Fibroblast of lung (primary cell): Measurements from ENCODE around the gene IHH. TPM values are rescaled to one million over a fixed set of nuclear protein-coding genes. Genes with fewer than 3 reads are reported as not detected.
A peak's percentile ranks its signal among the peaks of the same experiment; 100 is the strongest.

Source experiments
- DNase-seq, 2 donors: peaks; one replicate each; pipeline versions ENCODE4 v3.0.0 to v3.0.0-alpha.2; 2010; ENCODE audit warnings: low read depth in 2 of 2
- H2AFZ ChIP-seq: 2 replicates; pipeline ENCODE4 v1.5.1; 2012; ENCODE audit warnings: low read length, control low read depth, inconsistent platforms
- H3K27ac ChIP-seq: 2 replicates; pipeline ENCODE4 v1.5.1; 2011; ENCODE audit warnings: low read length, control low read depth; ENCODE audit not compliant: insufficient read depth
- H3K27me3 ChIP-seq: 2 replicates; pipeline ENCODE4 v1.5.1; 2011; ENCODE audit warnings: mild to moderate bottlenecking, low read length; ENCODE audit not compliant: control insufficient read depth, insufficient read depth
- H3K36me3 ChIP-seq: 2 replicates; pipeline ENCODE4 v1.5.1; 2011; ENCODE audit warnings: low read length; ENCODE audit not compliant: control insufficient read depth, insufficient read depth
- H3K4me1 ChIP-seq: 2 replicates; pipeline ENCODE4 v1.5.1; 2011; ENCODE audit warnings: low read length; ENCODE audit not compliant: control insufficient read depth, insufficient read depth; ENCODE audit errors: extremely low read depth
- H3K4me2 ChIP-seq: 2 replicates; pipeline ENCODE4 v1.5.1; 2011; ENCODE audit warnings: low read length, control low read depth; ENCODE audit not compliant: insufficient read depth; ENCODE audit errors: extremely low read depth
- H3K4me3 ChIP-seq, 4 experiments: fragments of 200-600 bp in 1 of 4; sonication (generic) in 1 of 4; replicated peaks in 1 of 4; 2 replicates each; pipeline ENCODE4 v1.5.1; 2011 to 2016; ENCODE audit warnings: low read length in 4 of 4, low read depth in 3 of 4, mild to moderate bottlenecking in 3 of 4, control low read depth in 2 of 4, inconsistent platforms in 1 of 4, mixed read lengths in 1 of 4; ENCODE audit not compliant: insufficient read depth in 1 of 4; ENCODE audit errors: control extremely low read depth in 1 of 4
- H3K79me2 ChIP-seq: 2 replicates; pipeline ENCODE4 v1.5.1; 2012; ENCODE audit warnings: mild to moderate bottlenecking, low read length, inconsistent platforms; ENCODE audit not compliant: control insufficient read depth, insufficient read depth
- H3K9ac ChIP-seq: 2 replicates; pipeline ENCODE4 v1.5.1; 2011; ENCODE audit warnings: mild to moderate bottlenecking, low read length, control low read depth; ENCODE audit not compliant: insufficient read depth
- H3K9me3 ChIP-seq: 2 replicates; pipeline ENCODE4 v1.5.1; 2012; ENCODE audit warnings: low read depth, low read length; ENCODE audit not compliant: control insufficient read depth, insufficient read depth
- H4K20me1 ChIP-seq: 2 replicates; pipeline ENCODE4 v1.5.1; 2011; ENCODE audit warnings: low read length; ENCODE audit not compliant: control insufficient read depth, insufficient read depth; ENCODE audit errors: extremely low read depth
- CTCF ChIP-seq, 2 donors: IDR thresholded peaks in 1 of 2; conservative IDR thresholded peaks in 1 of 2; 1 replicate in 1 of 2; 2 replicates in 1 of 2; pipeline ENCODE4 v1.5.1; 2011 to 2012; ENCODE audit warnings: low read length in 2 of 2, control low read depth in 1 of 2, inconsistent platforms in 1 of 2, low read depth in 1 of 2, mild to moderate bottlenecking in 1 of 2
- EZH2 ChIP-seq: IDR thresholded peaks from 2 replicates; pipeline ENCODE4 v1.5.1; 2012; ENCODE audit warnings: low read length, control low read depth, mild to moderate bottlenecking; ENCODE audit errors: missing control alignments
- polyA plus RNA-seq, 2 donors: library from polyadenylated mRNA; depleted of rRNA in 1 of 2; stranded (reverse) in 1 of 2; unstranded in 1 of 2; fragments of >200 nt; gene quantifications; 2 replicates each; pipeline ENCODE4 v1.2.1, GENCODE V29; 2011 to 2012; ENCODE audit warnings: missing spikeins in 1 of 2
- total RNA-seq: library from RNA; depleted of rRNA; stranded (reverse); fragments of >200 nt; gene quantifications from 2 replicates; pipeline ENCODE4 v1.2.1, GENCODE V29; 2014

The IHH gene
- total and polyA plus RNA-seq, 2 donors (not counting 1 experiment from before 2014, with no cell fraction given), result not detected

DNA sequence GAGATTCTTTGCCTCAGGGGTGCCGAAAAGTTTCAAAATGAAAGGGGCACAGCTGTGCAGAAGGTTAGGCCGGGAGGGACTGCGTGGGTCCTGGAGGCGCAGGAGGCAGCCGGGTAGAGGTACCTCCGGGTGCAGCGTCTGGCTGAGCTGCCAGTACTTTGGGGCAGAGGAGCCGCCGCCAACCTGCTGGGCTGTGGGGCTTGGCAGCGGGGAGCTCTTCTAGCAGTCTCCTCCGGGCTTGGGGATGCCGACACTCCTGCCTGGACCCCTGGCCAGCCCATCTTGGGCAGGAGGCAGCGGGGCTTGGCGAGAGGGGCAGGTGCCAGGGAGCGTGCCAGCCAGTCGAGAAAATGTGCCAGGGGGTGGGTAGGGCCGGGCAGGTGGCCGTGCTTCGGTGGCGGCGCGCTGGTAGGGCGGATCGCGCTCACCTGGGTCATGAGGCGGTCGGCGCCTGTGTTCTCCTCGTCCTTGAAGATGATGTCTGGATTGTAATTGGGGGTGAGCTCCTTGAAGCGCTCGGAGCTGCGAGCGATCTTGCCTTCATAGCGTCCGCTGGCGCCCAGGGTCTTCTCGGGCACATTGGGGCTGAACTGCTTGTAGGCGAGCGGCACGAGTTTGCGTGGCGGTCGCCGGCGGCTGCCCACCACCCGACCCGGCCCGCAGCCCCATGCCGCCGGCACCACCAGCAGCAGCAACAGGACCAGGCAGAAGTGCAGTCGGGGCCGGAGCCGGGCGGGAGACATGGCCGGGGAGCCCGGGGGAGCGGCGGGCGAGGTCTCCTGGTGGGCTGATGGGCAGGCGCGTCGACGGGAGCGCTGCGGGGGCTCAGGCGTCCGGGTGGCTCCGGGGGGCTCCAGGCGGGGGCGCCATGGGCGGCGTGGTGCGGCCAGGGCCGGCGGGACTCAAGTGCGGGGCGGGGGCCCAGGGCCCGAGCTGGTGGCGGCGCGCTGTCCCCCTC is 717 bp downstream of the IHH start:
- Histone ChIP-seq H3K27me3 (peaks cover 68% of the 10 kb centered on the region), H3K9ac (no peak overlapping the region), H4K20me1 (no peaks in the 10 kb centered on the region), H3K79me2 (no peaks in the 10 kb centered on the region), H3K4me2 (peak overlapping the region; percentile 13), H3K27ac (no peak overlapping the region), H3K9me3 (no peaks in the 10 kb centered on the region), H3K4me1 (no peaks in the 10 kb centered on the region), H2AFZ (no peak overlapping the region), H3K36me3 (no peaks in the 10 kb centered on the region), H3K4me3 (no peak overlapping the region)
- TF ChIP-seq CTCF (conservative IDR thresholded peaks at IDR 0.05 in 1 of 2, IDR thresholded peaks at IDR 0.05 in 1 of 2; ENCODE audit: low read depth in 1 of 2, low read length in 2 of 2), result no peak
- peak; percentile 100 for TF ChIP-seq EZH2
- no peak for DNase-seq

GRCh38 chr2:219059375-219059724 is 1.4 kb downstream of the IHH start:
- no peaks in the 10 kb centered on the region for H3K79me2 ChIP-seq
- TF ChIP-seq EZH2 (peak; percentile 92), CTCF (conservative IDR thresholded peaks at IDR 0.05 in 1 of 2, IDR thresholded peaks at IDR 0.05 in 1 of 2; ENCODE audit: low read depth in 1 of 2, low read length in 2 of 2) (no peak)
- no peak overlapping the region for H2AFZ ChIP-seq
- H3K9me3 ChIP-seq, result no peaks in the 10 kb centered on the region
- H3K27me3 ChIP-seq, result peaks cover 71% of the 10 kb centered on the region
- H4K20me1 ChIP-seq, result no peaks in the 10 kb centered on the region
- peak overlapping the region; percentile 13 for H3K4me2 ChIP-seq
- no peaks in the 10 kb centered on the region for H3K4me1 ChIP-seq
- H3K36me3 ChIP-seq, result no peaks in the 10 kb centered on the region
- no peak for DNase-seq
- H3K27ac ChIP-seq, result no peak overlapping the region
- H3K4me3 ChIP-seq, result no peak overlapping the region
- H3K9ac ChIP-seq, result no peak overlapping the region

GRCh38 chr2:219058541-219059374 is 2.0 kb downstream of the IHH start:
- no peaks in the 10 kb centered on the region for H3K79me2 ChIP-seq
- H3K9ac ChIP-seq, result no peak overlapping the region
- H3K4me1 ChIP-seq, result no peaks in the 10 kb centered on the region
- H2AFZ ChIP-seq, result no peak overlapping the region
- no peak overlapping the region for H3K4me3 ChIP-seq
- H3K27ac ChIP-seq, result no peak overlapping the region
- no peaks in the 10 kb centered on the region for H3K9me3 ChIP-seq
- H4K20me1 ChIP-seq, result no peaks in the 10 kb centered on the region
- no peak for TF ChIP-seq EZH2
- H3K27me3 ChIP-seq, result peaks cover 71% of the 10 kb centered on the region
- H3K4me2 ChIP-seq, result no peak overlapping the region
- H3K36me3 ChIP-seq, result no peaks in the 10 kb centered on the region
- peak in 1 of 2 donors; percentile 5 for DNase-seq
